ENCODE measurements around the gene NEU4.

NEU4 gene

DNA sequence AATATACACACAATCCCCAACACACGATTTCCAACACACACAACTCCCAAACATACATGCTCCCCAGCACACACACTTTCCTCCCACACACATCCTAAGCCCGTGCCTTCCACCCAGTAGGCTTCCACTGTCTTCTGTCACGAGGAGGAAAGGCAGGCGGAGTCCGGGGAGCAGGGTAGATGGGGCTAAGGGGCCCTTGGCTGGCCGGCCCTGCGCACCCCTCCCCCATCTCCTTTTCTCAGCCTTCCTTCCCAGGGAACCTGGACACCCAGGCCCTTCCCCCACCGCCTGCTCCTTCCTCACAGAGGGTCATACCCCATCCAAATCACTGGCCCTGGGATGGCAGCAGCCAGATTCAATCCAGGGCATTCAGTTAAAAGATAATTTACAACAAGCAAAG lies 53.1 kb downstream of the NEU4 start:
- POLR2A ChIA-PET = no interaction called here
- peaks cover 0 to 44% (median 0%) of the 10 kb centered on the region in 5 experiments for H3K27me3 ChIP-seq (replicated peaks in 2 of 5; ENCODE audit: control insufficient read depth in 4 of 5, insufficient read depth in 5 of 5, low read length in 4 of 5)
- WGBS (ENCODE audit: insufficient coverage) = 88% methylated on average over 4 of the region's 8 CpGs

GRCh38 chr2:241862775-241863535 lies 54.0 kb downstream of the NEU4 start:
- Histone ChIP-seq H3K27ac (ENCODE audit: insufficient read depth in 1 of 2, low read depth in 1 of 2, low read length in 2 of 2, poor library complexity in 1 of 2, severe bottlenecking in 2 of 2) (no peak overlapping the region), H3K36me3 (ENCODE audit: control insufficient read depth in 4 of 4, insufficient read depth in 4 of 4, low read length in 3 of 4) (no peaks in the 10 kb centered on the region), H3K27me3 (replicated peaks in 2 of 5; ENCODE audit: control insufficient read depth in 4 of 5, insufficient read depth in 5 of 5, low read length in 4 of 5) (peaks cover 0 to 46% (median 0%) of the 10 kb centered on the region in 5 experiments), H3K4me1 (ENCODE audit: control extremely low read depth in 1 of 4, control insufficient read depth in 4 of 4, insufficient read depth in 4 of 4, low read length in 3 of 4) (peaks cover 0 to 50% (median 43%) of the 10 kb centered on the region in 4 experiments), H3K4me3 (ENCODE audit: control insufficient read depth in 1 of 7, extremely low read depth in 1 of 7, insufficient read depth in 4 of 7, low read depth in 2 of 7, low read length in 6 of 7) (peak overlapping the region in 2 of 7 experiments; percentile 23 to 32), H3K9me3 (ENCODE audit: control extremely low read depth in 1 of 5, control insufficient read depth in 4 of 5, insufficient read depth in 2 of 5, low read depth in 1 of 5, low read length in 4 of 5) (no peaks in the 10 kb centered on the region)
- WGBS (ENCODE audit: insufficient coverage) = 89% methylated on average over 20 of the region's 22 CpGs
- POLR2A ChIA-PET = no interaction called here
- peak in 2 of 3 donors; percentile 49 to 59 for DNase-seq
- CTCF ChIA-PET = no interaction called here

More for the DNA sequence above, 53.1 kb downstream of the NEU4 start:
- no peak overlapping the region for H3K4me3 ChIP-seq (ENCODE audit: control insufficient read depth in 1 of 7, extremely low read depth in 1 of 7, insufficient read depth in 4 of 7, low read depth in 2 of 7, low read length in 6 of 7)
- H3K4me1 ChIP-seq (ENCODE audit: control extremely low read depth in 1 of 4, control insufficient read depth in 4 of 4, insufficient read depth in 4 of 4, low read length in 3 of 4) = peaks cover 0 to 42% (median 34%) of the 10 kb centered on the region in 4 experiments
- CTCF ChIA-PET = no interaction called here
- no peaks in the 10 kb centered on the region for H3K9me3 ChIP-seq (ENCODE audit: control extremely low read depth in 1 of 5, control insufficient read depth in 4 of 5, insufficient read depth in 2 of 5, low read depth in 1 of 5, low read length in 4 of 5)
- DNase-seq = no peak
- no peak overlapping the region for H3K27ac ChIP-seq (ENCODE audit: insufficient read depth in 1 of 2, low read depth in 1 of 2, low read length in 2 of 2, poor library complexity in 1 of 2, severe bottlenecking in 2 of 2)
- no peaks in the 10 kb centered on the region for H3K36me3 ChIP-seq (ENCODE audit: control insufficient read depth in 4 of 4, insufficient read depth in 4 of 4, low read length in 3 of 4)

DNA sequence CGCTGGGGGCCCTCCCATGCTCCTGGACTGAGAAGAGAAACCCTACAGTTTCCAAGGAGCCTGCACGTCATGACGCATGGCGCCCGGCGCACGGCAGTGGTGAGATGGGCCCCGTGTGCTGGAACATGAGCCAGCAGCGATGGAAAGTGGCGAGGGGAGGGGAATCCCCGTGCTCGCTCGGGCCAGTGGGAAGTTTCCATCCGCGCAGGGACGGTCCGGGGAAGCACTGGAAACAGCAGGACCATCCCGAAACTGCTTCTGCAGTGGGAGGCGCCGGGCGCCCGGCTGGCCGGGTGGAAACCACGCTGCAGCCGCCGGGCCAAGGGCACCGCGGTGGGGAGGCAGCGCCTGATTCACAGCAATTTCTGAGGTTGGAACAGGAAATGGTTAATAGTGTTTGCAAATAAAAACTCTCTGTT lies 54.6 kb downstream of the NEU4 start:
- Histone ChIP-seq H3K9me3 (ENCODE audit: control extremely low read depth in 1 of 5, control insufficient read depth in 4 of 5, insufficient read depth in 2 of 5, low read depth in 1 of 5, low read length in 4 of 5) (no peaks in the 10 kb centered on the region), H3K36me3 (ENCODE audit: control insufficient read depth in 4 of 4, insufficient read depth in 4 of 4, low read length in 3 of 4) (no peaks in the 10 kb centered on the region), H3K27ac (ENCODE audit: insufficient read depth in 1 of 2, low read depth in 1 of 2, low read length in 2 of 2, poor library complexity in 1 of 2, severe bottlenecking in 2 of 2) (no peak overlapping the region), H3K4me3 (ENCODE audit: control insufficient read depth in 1 of 7, extremely low read depth in 1 of 7, insufficient read depth in 4 of 7, low read depth in 2 of 7, low read length in 6 of 7) (peak overlapping the region in 3 of 7 experiments; percentile 13 to 62 (median 32)), H3K27me3 (replicated peaks in 2 of 5; ENCODE audit: control insufficient read depth in 4 of 5, insufficient read depth in 5 of 5, low read length in 4 of 5) (peaks cover 0 to 46% (median 0%) of the 10 kb centered on the region in 5 experiments), H3K4me1 (ENCODE audit: control extremely low read depth in 1 of 4, control insufficient read depth in 4 of 4, insufficient read depth in 4 of 4, low read length in 3 of 4) (peaks cover 0 to 56% (median 47%) of the 10 kb centered on the region in 4 experiments)
- CTCF ChIA-PET = no interaction called here
- WGBS (ENCODE audit: insufficient coverage) = 12% methylated on average over 26 of the region's 29 CpGs
- peak in 2 of 3 donors; percentile 66 to 76 for DNase-seq
- POLR2A ChIA-PET = no interaction called here

GRCh38 chr2:241864168-241864849 lies 55.3 kb downstream of the NEU4 start:
- no peaks in the 10 kb centered on the region for H3K9me3 ChIP-seq (ENCODE audit: control extremely low read depth in 1 of 5, control insufficient read depth in 4 of 5, insufficient read depth in 2 of 5, low read depth in 1 of 5, low read length in 4 of 5)
- peaks cover 0 to 46% (median 0%) of the 10 kb centered on the region in 5 experiments for H3K27me3 ChIP-seq (replicated peaks in 2 of 5; ENCODE audit: control insufficient read depth in 4 of 5, insufficient read depth in 5 of 5, low read length in 4 of 5)
- DNase-seq = peak in 2 of 3 donors; percentile 46 to 76
- peaks cover 0 to 51% (median 41%) of the 10 kb centered on the region in 4 experiments for H3K4me1 ChIP-seq (ENCODE audit: control extremely low read depth in 1 of 4, control insufficient read depth in 4 of 4, insufficient read depth in 4 of 4, low read length in 3 of 4)
- no peaks in the 10 kb centered on the region for H3K36me3 ChIP-seq (ENCODE audit: control insufficient read depth in 4 of 4, insufficient read depth in 4 of 4, low read length in 3 of 4)
- WGBS (ENCODE audit: insufficient coverage) = no CpG with 5 or more reads among the region's 2 CpGs
- ChIA-PET POLR2A (no interaction called here), CTCF (interaction anchor here (0.9 kb wide), 1 partner anchor 14 kb away, joined by 4 read pairs; no protein-coding TSS in a partner anchor)
- H3K4me3 ChIP-seq (ENCODE audit: control insufficient read depth in 1 of 7, extremely low read depth in 1 of 7, insufficient read depth in 4 of 7, low read depth in 2 of 7, low read length in 6 of 7) = no peak overlapping the region
- no peak overlapping the region for H3K27ac ChIP-seq (ENCODE audit: insufficient read depth in 1 of 2, low read depth in 1 of 2, low read length in 2 of 2, poor library complexity in 1 of 2, severe bottlenecking in 2 of 2)

- ChIA-PET CTCF (interaction anchor here (0.9 kb wide), 1 partner anchor 14 kb away, joined by 4 read pairs; no protein-coding TSS in a partner anchor), POLR2A (no interaction called here)
- Histone ChIP-seq H3K4me1 (ENCODE audit: control extremely low read depth in 1 of 4, control insufficient read depth in 4 of 4, insufficient read depth in 4 of 4, low read length in 3 of 4) (peaks cover 0 to 46% (median 38%) of the 10 kb centered on the region in 4 experiments), H3K36me3 (ENCODE audit: control insufficient read depth in 4 of 4, insufficient read depth in 4 of 4, low read length in 3 of 4) (no peaks in the 10 kb centered on the region), H3K9me3 (ENCODE audit: control extremely low read depth in 1 of 5, control insufficient read depth in 4 of 5, insufficient read depth in 2 of 5, low read depth in 1 of 5, low read length in 4 of 5) (no peaks in the 10 kb centered on the region), H3K27me3 (replicated peaks in 2 of 5; ENCODE audit: control insufficient read depth in 4 of 5, insufficient read depth in 5 of 5, low read length in 4 of 5) (peaks cover 0 to 46% (median 0%) of the 10 kb centered on the region in 5 experiments), H3K4me3 (ENCODE audit: control insufficient read depth in 1 of 7, extremely low read depth in 1 of 7, insufficient read depth in 4 of 7, low read depth in 2 of 7, low read length in 6 of 7) (no peak overlapping the region), H3K27ac (ENCODE audit: insufficient read depth in 1 of 2, low read depth in 1 of 2, low read length in 2 of 2, poor library complexity in 1 of 2, severe bottlenecking in 2 of 2) (no peak overlapping the region)
- 100% methylated on average over 5 of the region's 5 CpGs for WGBS (ENCODE audit: insufficient coverage)
- DNase-seq = peak in 2 of 3 donors; percentile 49 to 78
Observed at GRCh38 chr2:241864850-241865213, 55.8 kb downstream of the NEU4 start.

GRCh38 chr2:241865416-241865956 lies 56.5 kb downstream of the NEU4 start:
- peaks cover 0 to 46% (median 0%) of the 10 kb centered on the region in 5 experiments for H3K27me3 ChIP-seq (replicated peaks in 2 of 5; ENCODE audit: control insufficient read depth in 4 of 5, insufficient read depth in 5 of 5, low read length in 4 of 5)
- 94% methylated on average over 3 of the region's 3 CpGs for WGBS (ENCODE audit: insufficient coverage)
- POLR2A ChIA-PET = no interaction called here

More at GRCh38 chr2:241865416-241865956, 56.5 kb downstream of the NEU4 start:
- Histone ChIP-seq H3K9me3 (ENCODE audit: control extremely low read depth in 1 of 5, control insufficient read depth in 4 of 5, insufficient read depth in 2 of 5, low read depth in 1 of 5, low read length in 4 of 5) (no peaks in the 10 kb centered on the region), H3K27ac (ENCODE audit: insufficient read depth in 1 of 2, low read depth in 1 of 2, low read length in 2 of 2, poor library complexity in 1 of 2, severe bottlenecking in 2 of 2) (no peak overlapping the region), H3K4me1 (ENCODE audit: control extremely low read depth in 1 of 4, control insufficient read depth in 4 of 4, insufficient read depth in 4 of 4, low read length in 3 of 4) (peaks cover 0 to 46% (median 38%) of the 10 kb centered on the region in 4 experiments), H3K36me3 (ENCODE audit: control insufficient read depth in 4 of 4, insufficient read depth in 4 of 4, low read length in 3 of 4) (no peaks in the 10 kb centered on the region), H3K4me3 (ENCODE audit: control insufficient read depth in 1 of 7, extremely low read depth in 1 of 7, insufficient read depth in 4 of 7, low read depth in 2 of 7, low read length in 6 of 7) (no peak overlapping the region)
- CTCF ChIA-PET = interaction anchor here (0.6 to 4.1 kb wide), 3 partner anchors 12 to 28 kb away, joined by 3 to 21 read pairs (median 6); no protein-coding TSS in a partner anchor
- peak in 1 of 3 donors; percentile 38 for DNase-seq

All from common myeloid progenitor, CD34-positive (primary cell).